ENCODE results near the gene OPTC. TPM values are rescaled to one million over a fixed set of nuclear protein-coding genes. Genes with fewer than 3 reads are reported as not detected.

The OPTC gene
- polyA plus RNA-seq, 1 donor, result not detected

DNA sequence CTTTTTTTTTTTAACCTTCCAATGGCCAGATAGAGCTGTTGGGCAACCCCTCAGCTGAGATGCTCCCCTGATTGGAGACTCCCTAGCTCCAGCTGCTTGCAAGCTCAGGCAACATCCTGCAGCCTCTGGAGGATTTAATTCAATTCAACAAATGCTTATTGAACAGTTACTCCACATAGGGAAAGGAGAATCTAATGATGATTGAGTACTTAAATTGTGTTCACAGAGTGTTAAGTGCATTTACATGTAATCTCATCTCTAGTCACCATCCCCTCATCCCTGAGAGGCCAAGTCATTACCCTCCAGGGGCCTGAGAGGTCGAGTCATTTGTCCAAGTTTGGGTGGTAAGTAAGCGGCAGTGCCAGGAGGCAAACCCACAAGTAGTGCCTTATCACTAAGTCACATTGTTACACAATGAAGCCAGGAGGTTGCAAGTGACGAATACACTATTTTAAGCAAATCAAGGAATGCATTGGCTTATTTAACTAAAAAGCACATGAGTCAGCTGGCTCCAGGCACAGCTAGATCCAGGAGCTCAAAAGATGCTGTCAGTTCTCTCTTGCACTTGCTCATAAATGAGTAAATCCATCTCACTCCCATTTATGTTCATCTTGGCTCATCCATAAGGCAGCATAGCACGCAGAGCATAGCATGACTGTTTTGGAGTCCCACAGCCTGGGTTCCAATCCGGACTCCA lies 64.3 kb downstream of the OPTC start:
- DNase-seq (ENCODE audit: low read depth), result no peak

Other genes starting within 250 kb of the OPTC start
- gene BTG2, start 188.6 kb upstream of the OPTC start, polyA plus RNA-seq (ENCODE audit: insufficient read length), result 120 TPM
- 75.8 TPM for gene FMOD, start 143.0 kb upstream of the OPTC start, polyA plus RNA-seq (ENCODE audit: insufficient read length)
- gene PRELP, start 18.3 kb upstream of the OPTC start, polyA plus RNA-seq (ENCODE audit: insufficient read length), result 1.5 TPM
- 71.1 TPM for gene ATP2B4, start 132.7 kb downstream of the OPTC start, polyA plus RNA-seq (ENCODE audit: insufficient read length)

Data from forelimb muscle (tissue), 1 donor.